CD4-positive, alpha-beta T cell treated with Interleukin-17A for 1 hour (primary cell): ENCODE data around the gene TCF12.

Source experiments
- DNase-seq: peaks from one replicate; pipeline ENCODE4 v3.0.0-alpha.2; 2020

The TCF12 gene

DNA sequence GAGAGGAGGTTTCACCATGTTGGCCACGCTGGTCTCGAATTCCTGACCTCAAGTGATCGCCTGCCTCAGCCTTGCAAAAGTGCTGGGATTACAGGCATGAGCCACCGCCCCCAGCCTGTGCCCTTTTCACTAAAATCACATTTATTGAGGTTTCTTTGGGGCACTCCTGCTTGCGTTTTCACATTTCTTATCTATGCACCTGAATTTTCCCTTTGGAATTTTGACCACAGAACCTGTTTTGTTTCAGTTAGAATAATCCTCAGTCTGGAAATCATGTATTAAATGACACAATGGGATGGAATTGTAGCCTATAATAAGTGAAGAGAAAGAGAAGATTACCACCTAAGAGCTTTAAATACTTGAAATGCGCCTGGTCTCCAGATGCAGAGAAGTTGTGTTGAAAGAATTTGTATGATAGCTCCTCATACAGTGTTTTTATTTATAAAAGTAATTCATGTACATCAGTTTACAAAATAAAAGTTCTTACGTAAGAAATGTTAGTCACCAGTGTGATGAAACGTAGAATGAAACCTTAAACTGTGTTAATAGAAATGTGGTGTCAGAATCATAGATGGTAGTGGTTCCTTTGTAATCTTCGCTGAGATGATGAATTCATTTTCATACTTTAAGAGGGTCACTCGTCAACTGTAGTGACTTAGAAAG is 107.0 kb downstream of the TCF12 start:
- no peak for DNase-seq

DNA sequence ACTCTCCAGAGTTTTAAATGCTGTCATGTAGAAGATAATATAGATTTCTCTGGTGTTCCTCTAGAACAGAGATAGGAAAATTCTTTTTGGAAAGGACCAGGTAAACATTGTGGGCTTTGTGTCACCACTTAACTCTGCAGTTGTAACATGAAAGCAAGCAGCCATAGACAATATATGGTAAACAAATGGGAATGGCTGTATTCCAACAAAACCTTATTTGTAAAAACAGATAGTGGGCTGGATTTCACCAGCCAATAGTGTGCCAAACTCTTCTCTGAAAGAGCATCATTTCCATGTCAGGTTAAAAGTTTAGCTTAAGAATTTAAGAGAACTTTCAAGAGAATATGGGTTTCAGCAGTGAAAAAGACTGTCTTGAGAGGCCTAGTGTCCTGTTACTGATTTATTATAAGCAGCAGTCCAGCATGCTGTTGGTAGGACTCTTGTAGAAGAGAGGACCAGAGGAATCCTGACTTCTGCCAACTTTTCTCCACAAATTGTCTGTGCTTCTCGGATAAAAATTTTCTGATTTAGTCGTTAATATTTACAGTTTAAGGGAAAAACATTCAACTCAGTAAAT is 107.7 kb downstream of the TCF12 start:
- no peak for DNase-seq

DNA sequence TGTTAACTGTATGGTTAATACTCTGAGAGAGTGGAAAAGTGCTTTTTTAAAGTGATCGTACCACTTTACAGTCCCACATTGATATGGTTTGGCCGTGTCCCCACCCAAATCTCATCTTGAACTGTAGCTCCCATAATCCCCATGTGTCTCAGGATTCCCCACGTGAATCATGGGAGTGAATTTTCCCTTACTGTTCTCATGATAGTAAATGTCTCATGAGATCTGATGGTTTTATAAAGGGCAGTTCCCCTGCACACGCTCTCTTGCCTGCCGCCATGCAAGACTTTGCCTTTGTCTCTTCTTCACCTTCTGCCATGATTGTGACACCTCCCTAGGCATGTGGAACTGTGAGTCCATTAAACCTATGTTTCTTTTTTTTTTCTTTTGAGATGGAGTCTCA is 109.2 kb downstream of the TCF12 start:
- no peak for DNase-seq

DNA sequence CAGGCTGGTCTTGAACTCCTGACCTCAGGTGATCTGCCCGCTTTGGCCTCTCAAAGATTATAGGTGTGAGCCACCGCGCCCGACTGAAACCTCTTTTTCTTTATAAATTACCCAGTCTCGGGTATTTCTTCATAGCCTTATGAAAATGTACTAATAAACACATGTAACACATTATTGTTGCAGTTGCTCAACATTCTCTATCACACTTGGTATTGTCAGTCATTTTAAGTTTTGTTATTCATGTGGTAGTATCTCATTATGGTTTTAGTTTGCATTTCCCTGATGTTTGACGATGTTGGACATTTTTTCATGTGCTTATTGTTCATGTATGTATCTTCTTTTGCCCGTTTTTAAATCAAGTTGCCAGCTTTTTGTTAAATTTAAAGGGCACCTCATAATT is 109.7 kb downstream of the TCF12 start:
- DNase-seq: no peak

DNA sequence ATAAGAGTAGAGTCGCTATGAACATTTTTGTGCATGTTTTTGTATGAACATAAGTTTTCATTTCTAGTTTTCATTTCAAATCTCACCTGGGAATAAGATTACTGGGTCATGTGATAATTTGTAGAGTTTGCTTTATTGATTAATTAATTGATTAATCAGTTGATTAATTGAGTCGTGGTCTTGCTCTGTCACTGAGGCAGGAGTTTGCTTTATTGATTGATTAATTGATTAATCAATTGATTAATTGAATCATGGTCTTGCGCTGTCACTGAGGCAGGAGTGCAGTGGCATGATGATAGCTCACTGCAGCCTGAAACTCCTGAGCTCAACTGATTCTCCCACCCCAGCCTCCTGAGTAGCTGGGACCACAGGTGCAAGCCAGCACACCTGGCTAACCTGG is 111.6 kb downstream of the TCF12 start:
- DNase-seq: no peak

DNA sequence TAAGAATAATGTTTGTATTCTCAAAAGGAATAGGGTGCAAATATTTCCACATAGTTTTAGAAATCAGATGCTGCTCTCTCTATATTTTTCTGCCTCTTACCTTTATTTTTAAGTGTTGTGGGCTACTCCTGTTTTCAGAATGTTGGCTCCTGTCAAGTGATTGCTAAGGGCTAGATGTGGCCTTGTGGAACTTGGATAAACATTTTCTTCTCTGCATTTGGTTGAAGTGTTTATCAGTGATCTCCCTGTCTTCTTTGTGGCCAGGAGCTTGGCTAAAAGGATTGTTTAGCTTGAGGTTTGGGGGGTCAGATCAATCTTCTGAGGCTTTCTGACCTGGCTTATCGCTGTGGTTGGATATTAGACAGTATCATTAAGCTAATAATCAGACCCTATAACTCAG is 112.6 kb downstream of the TCF12 start:
- DNase-seq: no peak

DNA sequence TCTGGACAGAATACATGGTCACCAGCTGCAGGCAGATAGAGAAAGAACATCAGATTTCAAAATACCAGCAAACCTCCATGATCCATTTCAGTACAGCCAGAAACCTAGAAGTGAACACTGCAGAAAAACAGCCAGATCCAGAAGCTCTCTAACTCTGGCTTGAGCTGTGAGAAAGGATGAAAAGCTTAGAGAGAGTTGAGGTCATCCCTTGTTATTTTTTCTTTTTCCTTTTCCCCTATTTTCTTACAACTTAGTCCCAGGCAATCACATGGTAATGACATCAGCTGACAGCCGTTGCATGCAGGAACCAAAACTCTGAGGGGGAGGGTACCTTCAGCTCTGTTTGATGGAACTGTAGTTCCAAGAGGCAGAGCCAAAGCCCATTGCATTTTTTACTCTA is 113.2 kb downstream of the TCF12 start:
- DNase-seq: no peak

DNA sequence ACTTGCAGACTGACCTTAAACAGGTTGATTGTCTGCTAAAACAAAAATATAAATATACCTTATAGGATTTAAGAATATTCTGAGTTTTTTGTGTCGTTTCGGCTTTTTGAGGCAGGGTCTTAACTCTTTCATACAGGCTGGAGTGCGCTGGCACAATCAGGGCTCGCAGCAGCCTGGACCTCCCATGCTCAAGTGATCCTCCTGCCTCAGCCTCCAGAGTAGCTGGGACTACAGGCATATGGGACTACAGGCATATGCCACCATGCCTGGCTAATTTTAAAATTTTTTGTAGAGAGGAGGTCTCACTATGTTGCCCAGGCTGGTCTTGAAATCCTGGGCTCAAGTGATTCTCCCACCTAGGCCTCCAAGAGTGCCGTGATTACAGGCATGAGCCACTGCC is 113.9 kb downstream of the TCF12 start:
- no peak for DNase-seq

DNA sequence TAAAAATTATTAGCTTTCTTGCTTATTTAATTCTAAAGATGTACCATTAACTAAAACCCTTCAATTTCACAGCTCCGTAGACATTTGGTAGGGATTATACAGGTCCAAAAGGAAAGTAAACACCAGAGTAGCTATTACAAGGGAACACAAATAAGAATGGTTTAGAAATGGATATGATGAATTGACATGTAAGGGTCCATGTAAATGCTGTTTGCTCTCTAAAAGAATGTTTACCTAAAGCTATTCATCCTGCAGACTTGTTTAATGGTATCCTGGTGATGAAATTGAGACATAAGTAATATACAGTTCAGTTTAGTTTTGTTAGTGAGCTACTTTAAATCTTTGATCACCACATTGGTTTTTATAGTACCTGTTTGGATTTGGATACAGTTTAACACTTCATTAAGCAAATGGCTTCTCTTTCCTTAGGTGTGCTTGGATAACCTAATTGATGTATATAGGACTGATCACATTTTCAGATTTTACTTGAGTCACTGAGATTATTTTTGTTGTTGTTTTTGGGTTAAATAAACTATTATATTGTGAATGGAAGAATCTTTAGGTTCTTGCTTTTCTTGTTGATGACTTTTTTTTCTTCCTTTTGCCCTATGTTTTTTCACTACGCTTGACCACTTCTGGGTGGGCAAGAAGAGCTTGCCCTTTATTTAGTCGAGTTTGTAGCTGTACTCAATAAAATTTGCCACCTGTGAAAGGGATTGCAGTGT is 115.4 kb downstream of the TCF12 start:
- no peak for DNase-seq

DNA sequence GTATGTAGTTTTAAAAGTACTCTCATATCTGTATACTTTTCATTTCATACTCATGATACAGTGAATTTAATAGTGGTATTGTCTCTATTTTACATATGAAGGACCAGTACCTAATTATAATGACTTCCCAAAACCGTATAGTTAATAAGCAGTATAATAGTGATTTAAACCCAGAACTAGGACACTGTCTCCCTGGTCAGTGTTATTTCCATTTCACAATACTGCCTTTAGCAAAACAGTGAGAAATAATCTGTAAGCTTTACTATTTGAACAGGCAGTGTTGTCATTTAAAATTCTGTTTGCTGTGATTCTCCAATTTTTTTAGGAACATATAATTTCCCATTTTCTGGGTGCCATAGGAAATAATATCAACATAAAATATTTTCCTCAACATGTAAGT is 116.2 kb downstream of the TCF12 start:
- no peak for DNase-seq

DNA sequence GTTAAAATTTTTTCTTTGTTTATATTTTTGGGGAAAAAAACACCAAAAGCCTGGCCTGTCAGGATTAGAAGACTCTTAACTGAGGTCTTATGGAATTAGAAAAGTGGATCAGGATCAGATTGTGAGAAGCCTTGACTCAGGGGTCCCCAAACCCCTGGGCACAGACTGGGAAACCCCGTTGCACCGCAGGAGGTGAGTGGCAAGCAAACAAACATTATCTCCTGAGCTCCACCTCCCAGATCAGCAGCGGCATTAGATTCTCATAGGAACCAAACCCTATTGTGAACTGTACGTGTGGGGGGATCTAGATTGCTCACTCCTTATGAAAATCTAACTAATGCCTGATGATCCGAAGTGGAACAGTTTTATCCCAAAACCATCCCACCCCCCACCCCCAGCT is 117.2 kb downstream of the TCF12 start:
- no peak for DNase-seq

DNA sequence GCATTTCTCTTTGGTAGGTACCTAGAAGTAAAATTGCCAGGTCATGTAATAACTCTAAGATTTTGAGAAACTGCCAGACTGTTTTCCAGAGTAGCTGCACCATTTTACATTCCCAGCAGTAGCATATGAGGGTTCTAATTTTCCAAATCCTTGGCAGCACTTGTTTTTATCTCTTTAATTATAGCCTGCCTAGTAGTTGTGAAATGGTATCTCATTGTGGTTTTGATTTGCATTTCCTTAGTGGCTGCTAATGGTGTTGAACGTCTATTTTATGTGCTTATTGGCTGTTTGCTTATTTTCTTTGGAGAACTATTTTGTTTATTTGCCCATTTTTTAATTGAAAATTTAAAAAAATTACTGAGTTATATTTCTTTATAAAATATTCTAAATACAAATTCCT is 117.9 kb downstream of the TCF12 start:
- DNase-seq: no peak

DNA sequence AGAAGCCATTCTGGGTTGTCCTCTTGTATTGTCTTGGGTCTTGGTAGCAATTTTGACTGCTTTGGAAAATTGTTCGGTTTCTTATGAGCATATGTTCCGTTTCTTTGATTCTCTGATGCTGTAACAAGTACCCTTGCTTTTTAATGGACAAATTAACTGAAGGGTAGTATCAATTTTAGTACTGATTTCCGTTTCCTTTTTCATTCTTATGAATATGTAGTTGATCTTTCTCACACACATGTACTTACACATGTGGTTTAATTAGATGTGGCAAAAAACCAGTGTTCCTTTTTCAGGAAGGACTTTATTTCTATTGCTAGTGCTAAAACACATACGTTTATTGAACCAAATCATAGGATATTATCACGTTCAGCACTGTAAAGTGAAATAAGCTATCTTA is 119.1 kb downstream of the TCF12 start:
- no peak for DNase-seq

DNA sequence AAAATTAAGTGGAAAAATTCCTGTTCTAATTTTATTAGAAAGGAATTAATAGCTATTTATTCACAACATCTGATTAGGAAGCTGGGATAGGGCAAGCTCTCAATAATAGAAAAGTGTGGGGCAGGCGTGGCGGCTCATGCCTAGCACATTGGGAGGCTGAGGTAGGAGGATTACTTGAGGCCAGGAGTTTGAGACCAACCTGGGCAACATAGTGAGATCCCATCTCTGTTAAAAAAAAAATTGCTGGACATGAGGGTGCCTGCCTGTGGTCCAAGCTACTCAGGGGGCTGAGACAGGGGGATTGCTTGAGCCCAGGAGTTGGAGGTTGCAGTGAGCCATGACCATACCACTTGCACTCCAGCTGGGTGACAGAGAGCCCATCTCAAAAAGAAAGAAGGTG is 119.6 kb downstream of the TCF12 start:
- no peak for DNase-seq

DNA sequence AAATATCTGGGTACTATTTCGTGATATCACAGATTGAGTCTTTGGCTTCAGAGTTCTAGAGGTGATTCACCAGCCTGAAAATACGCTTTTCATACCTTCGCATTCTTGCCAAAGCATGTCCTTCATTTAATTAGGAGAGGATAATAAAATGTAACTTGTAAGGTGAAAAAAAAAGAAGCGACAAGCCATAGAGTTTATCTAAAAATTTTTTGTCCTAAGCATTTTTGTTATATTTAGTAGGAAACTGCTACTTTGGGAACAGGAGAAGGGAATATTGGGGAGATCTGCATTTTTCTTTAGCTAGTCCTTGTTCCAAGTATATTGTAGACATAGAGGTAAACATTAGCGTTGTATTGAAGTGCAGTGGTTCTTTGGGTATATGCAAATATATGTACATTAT is 120.1 kb downstream of the TCF12 start:
- no peak for DNase-seq

DNA sequence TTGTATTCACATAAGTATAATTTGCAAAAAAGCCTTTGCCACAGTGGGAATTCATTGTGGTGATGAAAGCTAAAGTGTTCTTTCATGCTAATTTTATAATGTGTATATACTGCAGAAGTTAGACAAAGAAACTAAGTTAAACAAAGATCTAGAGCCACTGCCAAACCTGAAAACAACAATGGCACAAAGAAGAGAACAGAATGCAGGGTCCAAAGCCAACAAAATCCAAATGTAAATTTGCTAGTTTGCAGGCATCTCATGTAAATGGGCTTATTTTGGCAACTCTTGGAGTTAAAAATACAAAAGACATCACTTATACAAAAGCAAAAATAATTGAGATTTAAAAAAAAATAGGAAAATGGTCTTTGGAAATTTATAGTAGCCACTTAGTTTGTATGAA is 123.0 kb downstream of the TCF12 start:
- no peak for DNase-seq

DNA sequence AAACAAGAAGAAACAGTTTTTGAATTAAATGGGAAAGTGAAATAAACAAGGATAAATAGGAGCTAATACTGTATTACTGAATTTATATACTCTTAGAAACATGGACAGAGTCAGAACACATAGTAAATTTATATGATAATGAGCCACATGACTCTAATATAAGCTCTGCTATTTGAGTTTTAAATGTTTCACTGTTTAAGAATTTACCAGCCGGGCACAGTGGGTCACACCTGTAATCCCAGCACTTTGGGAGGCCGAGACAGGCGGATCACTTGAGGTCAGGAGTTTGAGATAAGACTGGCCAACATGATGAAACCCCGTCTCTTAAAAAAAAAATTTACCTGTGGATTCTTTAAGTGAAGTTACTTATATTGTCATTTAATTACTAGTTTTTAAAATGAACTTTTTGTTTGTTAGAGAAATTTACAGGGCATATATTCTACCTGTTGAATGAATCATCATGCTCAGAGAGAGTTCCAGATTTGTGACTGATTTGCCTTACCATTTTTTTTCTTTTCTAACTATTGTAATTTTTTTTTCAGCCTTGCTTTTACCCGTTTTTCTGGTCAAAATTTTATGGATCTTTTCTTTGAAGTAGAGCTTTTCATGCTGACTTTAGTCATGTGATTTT is 125.7 kb downstream of the TCF12 start:
- no peak for DNase-seq

DNA sequence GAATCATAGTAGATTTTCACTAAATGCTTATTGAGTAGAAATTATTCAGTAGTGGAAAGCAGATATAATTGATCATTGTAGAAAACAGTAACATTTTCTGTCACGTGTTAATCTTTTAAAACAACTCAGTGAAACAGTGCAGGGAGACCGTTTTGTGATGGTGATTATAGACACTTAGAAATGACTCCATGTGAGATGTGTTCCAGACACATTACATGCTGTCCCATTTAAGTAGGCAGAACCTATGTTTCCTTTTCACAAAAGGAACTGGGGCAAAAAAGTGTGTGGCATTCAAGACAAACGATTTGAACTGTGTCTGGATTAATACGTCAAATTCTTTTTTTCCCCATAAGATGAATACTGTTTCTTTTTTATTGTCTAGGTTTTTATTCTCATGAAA is 126.5 kb downstream of the TCF12 start:
- DNase-seq: no peak

DNA sequence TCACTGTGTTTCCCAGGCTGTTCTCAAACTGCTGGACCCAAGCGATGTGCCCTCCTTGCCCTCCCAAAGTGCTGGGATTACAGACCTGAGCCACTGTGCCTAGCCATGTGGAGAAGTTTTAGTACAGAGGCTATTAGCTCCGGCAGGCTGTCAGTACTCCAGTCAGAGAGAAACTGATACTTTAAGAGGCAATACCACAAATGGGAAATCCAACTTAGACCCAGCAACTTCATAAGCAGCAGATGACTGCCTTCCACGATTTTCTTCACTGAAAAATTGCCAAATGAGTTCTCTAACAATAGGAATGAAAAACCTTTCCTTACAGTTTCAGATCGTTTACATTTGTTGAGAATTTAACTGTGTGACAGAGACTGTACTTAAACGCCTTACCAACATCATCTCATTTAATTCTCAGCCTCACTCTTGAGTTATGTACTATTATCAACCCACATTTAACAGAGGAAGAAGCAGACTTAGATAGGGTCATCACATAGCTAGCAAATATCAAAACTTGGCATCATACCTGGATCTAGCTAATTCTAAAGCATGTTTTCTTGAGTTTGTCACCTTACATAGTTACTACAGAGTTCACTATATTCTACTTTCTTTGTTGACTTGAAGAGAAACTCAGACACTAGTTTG is 127.4 kb downstream of the TCF12 start:
- no peak for DNase-seq

DNA sequence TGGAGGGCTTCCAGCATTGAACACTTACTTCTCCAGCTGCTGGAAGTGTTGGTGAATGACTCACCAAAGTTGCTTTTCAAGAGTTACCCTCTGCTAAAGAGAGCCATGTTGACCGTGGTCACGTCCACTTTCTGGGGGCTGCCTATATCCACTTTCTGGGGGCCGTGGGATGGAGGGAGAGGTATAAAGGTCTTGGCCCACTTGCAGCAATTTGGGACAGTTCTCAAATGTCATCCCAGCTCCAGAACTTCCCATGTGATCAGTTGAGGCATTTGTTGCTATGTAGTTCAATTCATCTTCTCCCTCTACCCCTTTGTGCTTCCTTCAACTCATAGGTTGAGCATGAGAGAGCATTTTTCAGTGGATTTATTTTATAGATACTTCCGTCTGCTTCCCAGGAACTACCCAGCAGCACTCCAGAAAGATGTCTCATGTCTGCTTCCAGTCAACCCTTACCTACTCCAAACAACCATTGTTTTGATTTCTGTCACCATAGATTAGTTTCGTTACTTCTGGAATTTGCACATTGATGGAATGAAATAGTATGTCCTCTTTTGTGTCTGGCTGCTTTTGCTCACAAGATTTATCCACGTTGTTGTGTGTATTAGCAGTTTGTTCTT is 130.6 kb downstream of the TCF12 start:
- no peak for DNase-seq

DNA sequence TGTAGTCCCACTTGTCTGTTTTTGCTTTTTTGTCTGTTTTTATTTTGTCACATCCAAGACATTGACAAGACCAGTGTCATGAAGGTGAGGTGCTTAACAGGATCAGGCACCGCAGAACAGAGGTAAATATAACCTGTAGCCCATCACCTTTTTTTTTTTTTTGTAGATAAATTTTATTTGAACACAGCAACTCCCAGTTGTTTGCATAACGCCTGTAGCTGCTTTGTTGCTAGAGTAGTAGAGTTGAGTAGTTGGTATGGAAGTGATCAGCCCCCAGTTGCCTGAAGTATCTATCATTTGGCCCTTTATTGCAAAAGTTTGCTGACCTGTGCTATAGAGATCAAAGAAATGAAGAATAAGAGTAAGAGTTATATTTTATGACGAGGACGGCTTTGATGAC is 135.0 kb downstream of the TCF12 start:
- no peak for DNase-seq

DNA sequence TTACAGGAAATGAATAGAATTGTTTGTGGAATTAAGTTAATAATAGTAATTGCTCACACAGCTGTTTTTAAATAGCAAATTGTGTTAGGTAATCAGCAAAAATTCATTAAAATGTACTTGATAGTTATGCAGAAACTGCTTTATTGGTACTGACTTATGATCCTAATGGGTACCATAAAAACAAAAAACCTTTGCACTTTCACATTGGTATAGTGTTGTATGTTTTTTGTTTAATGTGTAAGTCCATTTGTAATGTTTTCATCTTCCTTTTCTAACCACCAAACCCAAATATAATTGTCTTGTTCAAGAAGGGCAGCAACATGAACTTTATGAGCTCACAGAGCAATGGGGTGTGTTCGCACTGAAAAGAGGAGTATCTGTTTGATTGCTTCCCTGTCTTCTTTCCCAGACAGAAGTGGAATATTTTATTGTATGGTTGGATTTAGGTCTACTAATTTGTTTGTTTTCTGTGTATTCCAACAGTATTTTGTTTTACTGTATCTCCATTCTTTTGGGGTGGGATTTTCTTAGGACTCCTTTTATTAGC is 135.8 kb downstream of the TCF12 start:
- DNase-seq: no peak

DNA sequence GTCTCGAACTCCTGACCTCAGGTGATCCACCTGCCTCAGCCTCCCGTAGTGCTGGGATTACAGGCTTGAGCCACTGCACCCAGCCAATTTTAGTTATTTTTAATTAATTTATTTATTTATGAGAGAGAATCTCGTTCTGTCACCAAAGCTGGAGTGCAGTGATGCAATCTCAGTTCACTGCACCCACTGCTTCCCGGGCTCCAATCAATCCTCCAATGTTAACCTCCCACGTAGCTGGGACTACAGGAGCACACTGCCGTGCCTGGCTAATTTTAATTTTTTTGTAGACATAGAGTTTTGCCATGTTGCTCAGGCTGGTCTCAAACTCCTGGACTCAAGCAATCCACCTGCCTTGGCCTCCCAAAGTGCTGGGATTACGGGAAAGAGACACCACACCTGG is 137.9 kb downstream of the TCF12 start:
- no peak for DNase-seq
